GM12878 (cell line): ENCODE results near the gene GRIK4. TPM values are rescaled to one million over a fixed set of nuclear protein-coding genes. Genes with fewer than 3 reads are reported as not detected.

Source experiments
- ATAC-seq: fragments of 200-7000 bp; cut with Tn5 transposase; 3 replicates; pipeline ENCODE4 v1.9.1; 2020; ENCODE audit warnings: mild to moderate bottlenecking, moderate library complexity
- BruUV-seq: library from RNA; stranded (reverse); fragments of 400-500 nt; replicated peaks from 2 replicates; lab custom pipeline; 2021; lab: Mats Ljungman, UMichigan
- CTCF ChIA-PET: fragments of 300-600 bp; sonication (Branson Sonifier 250); formaldehyde crosslinking; extraction: SDS; loops from one replicate; lab custom pipeline; 2021; ENCODE audit warnings: inconsistent platforms; lab: Yijun Ruan, JAX
- POLR2A ChIA-PET: fragments of 350-600 bp; formaldehyde crosslinking; extraction: SDS; loops from one replicate; lab custom pipeline; 2021; ENCODE audit warnings: inconsistent platforms; lab: Charles Lee
- RAD21 ChIA-PET: fragments of 300-600 bp; sonication (Branson Sonifier 250); formaldehyde crosslinking; loops from one replicate; lab custom pipeline; 2023; ENCODE audit warnings: antibody characterized with exemption; ENCODE audit not compliant: unreplicated experiment; lab: Charles Lee
- SMC1A ChIA-PET: fragments of 300-600 bp; sonication (Branson Sonifier 250); formaldehyde crosslinking; loops from one replicate; lab custom pipeline; 2023; ENCODE audit not compliant: unreplicated experiment, uncharacterized antibody; lab: Charles Lee
- DNase-seq: peaks from one replicate; pipeline ENCODE4 v3.0.0-alpha.2; 2011; ENCODE audit warnings: low read depth, low spot score
- FAIRE-seq: peaks from 3 replicates; lab custom pipeline; 2011; peaks lifted over from hg19 to GRCh38; lab: Jason Lieb, UNC
- H2AFZ ChIP-seq: 2 replicates; pipeline ENCODE4 v1.6.0; 2011; ENCODE audit warnings: low read depth, low read length, control low read depth; ENCODE audit not compliant: control insufficient read depth
- H3K27ac ChIP-seq: 2 replicates; pipeline ENCODE4 v1.5.1; 2011; ENCODE audit warnings: control low read depth; ENCODE audit not compliant: control insufficient read depth, insufficient read depth
- H3K27me3 ChIP-seq, 2 experiments: replicated peaks in 1 of 2; 2 replicates each; pipeline versions ENCODE4 v1.6.0 to v1.6.1; 2011; ENCODE audit warnings: low read length in 1 of 2; ENCODE audit not compliant: control insufficient read depth in 2 of 2, insufficient read depth in 2 of 2
- H3K36me3 ChIP-seq, 2 experiments: 2 replicates each; pipeline ENCODE4 v1.5.1; 2011; ENCODE audit warnings: low read length in 1 of 2; ENCODE audit not compliant: control insufficient read depth in 2 of 2, insufficient read depth in 2 of 2
- H3K4me1 ChIP-seq: 2 replicates; pipeline ENCODE4 v1.6.1; 2011; ENCODE audit warnings: mild to moderate bottlenecking, low read length, moderate library complexity, mixed read lengths; ENCODE audit not compliant: control insufficient read depth, insufficient read depth
- H3K4me2 ChIP-seq: 2 replicates; pipeline ENCODE4 v1.6.0; 2011; ENCODE audit warnings: control low read depth; ENCODE audit not compliant: control insufficient read depth, insufficient read depth
- H3K4me3 ChIP-seq: fragments of 200-600 bp; sonication (generic); 2 replicates; pipeline ENCODE4 v1.5.1; 2016
- H3K79me2 ChIP-seq: 2 replicates; pipeline ENCODE4 v1.6.0; 2011; ENCODE audit warnings: low read length; ENCODE audit not compliant: control insufficient read depth, insufficient read depth
- H3K9ac ChIP-seq: 2 replicates; pipeline ENCODE4 v1.8.0; 2011; ENCODE audit warnings: low read length, control low read depth, mixed read lengths; ENCODE audit not compliant: control insufficient read depth, insufficient read depth
- H3K9me3 ChIP-seq: replicated peaks from 3 replicates; pipeline ENCODE4 v1.5.1; 2011; ENCODE audit warnings: mild to moderate bottlenecking, low read length; ENCODE audit not compliant: control insufficient read depth, insufficient read depth
- H4K20me1 ChIP-seq: 2 replicates; pipeline ENCODE4 v1.6.0; 2011; ENCODE audit not compliant: control insufficient read depth, insufficient read depth
- BHLHE40 ChIP-seq, 2 experiments: fragments of 450-650 bp in 1 of 2; IDR thresholded peaks; 2 replicates each; pipeline ENCODE4 v1.6.1; 2011 to 2017; ENCODE audit warnings: low read depth in 2 of 2, borderline replicate concordance in 1 of 2, improper control_type of control experiment in 1 of 2, low read length in 1 of 2, mild to moderate bottlenecking in 1 of 2
- EGR1 ChIP-seq, 2 experiments: IDR thresholded peaks; 1 replicate in 1 of 2; 2 replicates in 1 of 2; pipeline ENCODE4 v1.6.1; 2011 to 2012; ENCODE audit warnings: low read depth in 2 of 2, low read length in 2 of 2, borderline replicate concordance in 1 of 2, mild to moderate bottlenecking in 1 of 2, moderate library complexity in 1 of 2
- EP300 ChIP-seq, 2 experiments: fragments of 150-350 bp in 1 of 2; IDR thresholded peaks; 2 replicates each; pipeline ENCODE4 v1.6.1; 2011 to 2012; ENCODE audit warnings: low read depth in 2 of 2, low read length in 2 of 2, borderline replicate concordance in 1 of 2, improper control_type of control experiment in 1 of 2, inconsistent platforms in 1 of 2; ENCODE audit not compliant: control insufficient read depth in 1 of 2
- KDM1A ChIP-seq: fragments of 200-600 bp; sonication (generic); IDR thresholded peaks from 2 replicates; pipeline ENCODE4 v1.6.1; 2016; ENCODE audit warnings: borderline replicate concordance
- MEF2B ChIP-seq: fragments of 450-650 bp; IDR thresholded peaks from 2 replicates; pipeline ENCODE4 v1.6.1; 2018; ENCODE audit warnings: mild to moderate bottlenecking, moderate library complexity; ENCODE audit not compliant: partially characterized antibody, poor library complexity, severe bottlenecking
- SREBF2 ChIP-seq: IDR thresholded peaks from 2 replicates; pipeline ENCODE4 v1.6.1; 2012; ENCODE audit warnings: mild to moderate bottlenecking, low read length
- ZNF687 ChIP-seq: fragments of 450-650 bp; IDR thresholded peaks from 2 replicates; pipeline ENCODE4 v1.6.1; 2017; ENCODE audit warnings: mild to moderate bottlenecking, moderate library complexity
- WGBS: methylation state at CpG from one replicate; pipeline ENCODE4 v1.1.6; 2016; ENCODE audit warnings: low lambda C conversion rate; ENCODE audit not compliant: insufficient replicate concordance, insufficient coverage; ENCODE audit errors: missing lambda C conversion rate; 5-methylcytosine and 5-hydroxymethylcytosine counted together
- in situ Hi-C: fragments of 300-500 bp; cut with MboI; formaldehyde crosslinking; loops from 9 replicates; pipeline ENCODE4 v1.14.3; 2018; ENCODE audit warnings: mixed read lengths
- intact Hi-C: fragments of 100-400 bp; cut with micrococcal nuclease; formaldehyde crosslinking; loops from one replicate; pipeline ENCODE4 v1.14.2; 2022; ENCODE audit not compliant: unreplicated experiment
- polyA plus RNA-seq, 11 experiments: library from polyadenylated mRNA; depleted of rRNA in 4 of 11; unstranded in 6 of 11; stranded (reverse) in 5 of 11; fragments of >200 nt; fragmentation: Nextera tagmentation in 4 of 11; fragmentation: Illumina TruSeq in 1 of 11; extraction: Ambion mirVana in 4 of 11; extraction: Trizol in 1 of 11; gene quantifications; 1 replicate in 1 of 11; 2 replicates in 10 of 11; pipeline versions ENCODE4 v1.2.1 to v1.2.3, GENCODE V29; 2011 to 2016; ENCODE audit warnings: inconsistent platforms in 2 of 11, missing spikeins in 2 of 11, low read depth in 1 of 11
- total RNA-seq, 4 experiments: library from RNA; depleted of rRNA in 3 of 4; stranded (reverse); fragments of >200 nt in 3 of 4; fragmentation: Illumina TruSeq in 1 of 4; extraction: Trizol in 1 of 4; gene quantifications; 2 replicates each; pipeline versions ENCODE4 v1.2.1 to v1.2.3, GENCODE V29; 2013 to 2021
- TF ChIP-seq, protein P1 (sequence below): IDR thresholded peaks from 2 replicates; pipeline ENCODE4 v1.6.1; 2011; ENCODE audit warnings: mild to moderate bottlenecking, low read depth, low read length, moderate library complexity; ENCODE audit not compliant: insufficient replicate concordance

GRIK4 gene
- total and polyA plus RNA-seq, 10 of the 15 experiments (the other 5 are each of a cell fraction or from before 2014, with no cell fraction given) = 0.33 to 3.6 (median 0.72) TPM

GRCh38 chr11:120630122-120630521, 118.6 kb downstream of the GRIK4 start:
- no peaks in the 10 kb centered on the region for H3K27me3 ChIP-seq
- 0 out of 2 replicates have a peak, but pooled peaks cover 2% of the 10 kb centered on the region for H4K20me1 ChIP-seq
- ChIA-PET RAD21 (interaction anchor here (1.0 to 3.1 kb wide), 4 partner anchors 9 to 55 kb away, joined by 3 to 14 read pairs (median 3); no protein-coding TSS in a partner anchor), SMC1A (interaction anchor here (0.9 to 4.9 kb wide), 5 partner anchors 10 to 113 kb away, joined by 3 to 33 read pairs (median 4); no protein-coding TSS in a partner anchor), CTCF (interaction anchor here (0.7 to 3.2 kb wide), 6 partner anchors 9 to 116 kb away, joined by 3 to 14 read pairs (median 4); no protein-coding TSS in a partner anchor), POLR2A (interaction anchor here (0.9 to 1.3 kb wide), 2 partner anchors 11 to 16 kb away, joined by 3 read pairs; no protein-coding TSS in a partner anchor)
- ATAC-seq (peak; percentile 32), FAIRE-seq (no peak), DNase-seq (no peak)
- TF ChIP-seq SREBF2 = no peak
- no peak for TF ChIP-seq KDM1A
- TF ChIP-seq EGR1 (IDR thresholded peaks at IDR 0.05; ENCODE audit: borderline replicate concordance in 1 of 2, low read depth in 2 of 2, low read length in 2 of 2) = no peak
- 0 out of 2 replicates have a peak, but pooled peaks have one; percentile 19 for TF ChIP-seq ZNF687
- TF ChIP-seq BHLHE40 (IDR thresholded peaks at IDR 0.05; ENCODE audit: borderline replicate concordance in 1 of 2, low read depth in 2 of 2, low read length in 1 of 2) = peak; percentile 81 to 84
- no peak for TF ChIP-seq EP300 (IDR thresholded peaks at IDR 0.05; ENCODE audit: borderline replicate concordance in 1 of 2, control insufficient read depth in 1 of 2, low read depth in 2 of 2, low read length in 2 of 2)
- peak; percentile 75 for TF ChIP-seq MEF2B
- TF ChIP-seq, protein P1, sequence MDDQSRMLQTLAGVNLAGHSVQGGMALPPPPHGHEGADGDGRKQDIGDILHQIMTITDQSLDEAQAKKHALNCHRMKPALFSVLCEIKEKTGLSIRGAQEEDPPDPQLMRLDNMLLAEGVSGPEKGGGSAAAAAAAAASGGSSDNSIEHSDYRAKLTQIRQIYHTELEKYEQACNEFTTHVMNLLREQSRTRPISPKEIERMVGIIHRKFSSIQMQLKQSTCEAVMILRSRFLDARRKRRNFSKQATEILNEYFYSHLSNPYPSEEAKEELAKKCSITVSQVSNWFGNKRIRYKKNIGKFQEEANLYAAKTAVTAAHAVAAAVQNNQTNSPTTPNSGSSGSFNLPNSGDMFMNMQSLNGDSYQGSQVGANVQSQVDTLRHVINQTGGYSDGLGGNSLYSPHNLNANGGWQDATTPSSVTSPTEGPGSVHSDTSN = no peak
- no peak overlapping the region for H3K9ac ChIP-seq
- H3K36me3 ChIP-seq = no peaks in the 10 kb centered on the region; a peak in 2 of 4 replicates
- no TSS peak for BruUV-seq
- no peak overlapping the region for H3K4me3 ChIP-seq
- intact Hi-C loops (loop anchor here (5.0 kb wide), 1 partner anchor 57 kb away; no protein-coding TSS in a partner anchor), in situ Hi-C loops (no loop called here)
- H2AFZ ChIP-seq = no peak overlapping the region
- peaks cover 2% of the 10 kb centered on the region; the same call in 1 of the 3 replicates for H3K9me3 ChIP-seq
- WGBS = 3% methylated on average over 2 of the region's 2 CpGs
- H3K4me2 ChIP-seq = no peak overlapping the region
- H3K79me2 ChIP-seq = no peaks in the 10 kb centered on the region
- peaks cover 10% of the 10 kb centered on the region for H3K4me1 ChIP-seq
- no peak overlapping the region for H3K27ac ChIP-seq
